HepG2 (cell line): ENCODE data around the gene SMARCA2. TPM values are rescaled to one million over a fixed set of nuclear protein-coding genes. Genes with fewer than 3 reads are reported as not detected.

Source experiments
- ASH2L ChIP-seq: fragments of 300-600, 200-600 bp; sonication (generic); IDR thresholded peaks from 2 replicates; pipeline ENCODE4 v1.7.0; 2017; ENCODE audit warnings: low read depth, mild to moderate bottlenecking, moderate library complexity, mixed read lengths, low read length; ENCODE audit not compliant: insufficient read length
- DMTF1 ChIP-seq: sonication (generic); formaldehyde crosslinking; IDR thresholded peaks from 2 replicates; pipeline ENCODE4 v1.4.0; 2020; ENCODE audit warnings: mild to moderate bottlenecking, missing genetic modification reagents
- HDAC1 ChIP-seq: sonication (generic); formaldehyde crosslinking; IDR thresholded peaks from 2 replicates; pipeline ENCODE4 v1.5.1; 2020; ENCODE audit warnings: mild to moderate bottlenecking, missing genetic modification reagents
- HNF4A ChIP-seq: sonication (generic); formaldehyde crosslinking; IDR thresholded peaks from 2 replicates; pipeline ENCODE4 v1.4.0; 2020; ENCODE audit warnings: missing genetic modification reagents
- IRF2 ChIP-seq: IDR thresholded peaks from 2 replicates; pipeline ENCODE4 v1.6.1; 2018; ENCODE audit warnings: missing genetic modification reagents, missing compliant biosample characterization
- PLSCR1 ChIP-seq: sonication (generic); formaldehyde crosslinking; IDR thresholded peaks from 2 replicates; pipeline ENCODE4 v1.5.0; 2020; ENCODE audit warnings: missing genetic modification reagents, mild to moderate bottlenecking, borderline replicate concordance
- POLR2G ChIP-seq: fragments of 200-400 bp; formaldehyde crosslinking; IDR thresholded peaks from 2 replicates; pipeline ENCODE4 v1.6.1; 2018; ENCODE audit warnings: mild to moderate bottlenecking, low read depth, low read length, moderate library complexity
- SALL1 ChIP-seq: sonication (generic); formaldehyde crosslinking; IDR thresholded peaks from 2 replicates; pipeline ENCODE4 v1.8.0; 2022; ENCODE audit warnings: mild to moderate bottlenecking, missing genetic modification reagents
- SOX13 ChIP-seq, 3 experiments: fragments of 450-650 bp in 1 of 3; sonication (generic) in 1 of 3; formaldehyde crosslinking in 1 of 3; IDR thresholded peaks in 2 of 3; conservative IDR thresholded peaks in 1 of 3; 2 replicates each; pipeline versions ENCODE4 v1.5.0 to v1.6.1; 2016 to 2020; ENCODE audit warnings: antibody characterized with exemption in 1 of 3, mild to moderate bottlenecking in 1 of 3, missing compliant biosample characterization in 1 of 3, missing genetic modification reagents in 1 of 3, moderate library complexity in 1 of 3
- SRF ChIP-seq: IDR thresholded peaks from 2 replicates; pipeline ENCODE4 v1.6.1; 2011; ENCODE audit warnings: mild to moderate bottlenecking, low read depth, low read length, moderate library complexity
- TAF1 ChIP-seq: sonication (generic); formaldehyde crosslinking; IDR thresholded peaks from 2 replicates; pipeline ENCODE4 v1.4.0; 2020; ENCODE audit warnings: missing genetic modification reagents
- THAP7 ChIP-seq: sonication (generic); formaldehyde crosslinking; IDR thresholded peaks from 2 replicates; pipeline ENCODE4 v1.8.1; 2023; ENCODE audit warnings: mild to moderate bottlenecking, missing genetic modification reagents
- THAP8 ChIP-seq: sonication (generic); formaldehyde crosslinking; IDR thresholded peaks from 2 replicates; pipeline ENCODE4 v1.5.1; 2020; ENCODE audit warnings: missing genetic modification reagents, mild to moderate bottlenecking, borderline replicate concordance
- ZKSCAN1 ChIP-seq: fragments of 150-350 bp; IDR thresholded peaks from 2 replicates; pipeline ENCODE4 v1.6.1; 2014; ENCODE audit warnings: low read length
- ZNF224 ChIP-seq: sonication (generic); formaldehyde crosslinking; IDR thresholded peaks from 2 replicates; pipeline ENCODE4 v1.5.0; 2020; ENCODE audit warnings: mild to moderate bottlenecking, missing genetic modification reagents
- ZNF678 ChIP-seq: sonication (generic); formaldehyde crosslinking; IDR thresholded peaks from 2 replicates; pipeline ENCODE4 v1.4.0; 2020; ENCODE audit warnings: mild to moderate bottlenecking, missing genetic modification reagents
- ZNF740 ChIP-seq: sonication (generic); formaldehyde crosslinking; IDR thresholded peaks from 2 replicates; pipeline ENCODE4 v1.4.0; 2020; ENCODE audit warnings: missing genetic modification reagents
- polyA plus RNA-seq, 8 experiments: library from polyadenylated mRNA; depleted of rRNA in 3 of 8; stranded (reverse) in 7 of 8; unstranded in 1 of 8; fragments of >200 nt; fragmentation: Illumina TruSeq in 4 of 8; extraction: Trizol in 4 of 8; gene quantifications; 2 replicates each; pipeline versions ENCODE4 v1.2.1 to v1.2.3, GENCODE V29; 2011 to 2016; ENCODE audit warnings: low read depth in 4 of 8, missing spikeins in 1 of 8, mixed read lengths in 1 of 8; ENCODE audit not compliant: insufficient read depth in 1 of 8
- total RNA-seq, 5 experiments: library from RNA; depleted of rRNA; stranded (reverse); fragments of >200 nt; fragmentation: Illumina TruSeq; extraction: Trizol; gene quantifications; 2 replicates each; pipeline ENCODE4 v1.2.3, GENCODE V29; 2016; ENCODE audit warnings: low read depth in 1 of 5

Gene SMARCA2
- total and polyA plus RNA-seq, 2 of the 13 experiments (the other 11 are each of a cell fraction or from before 2014, with no cell fraction given), result 22.5 to 23.7 TPM

GRCh38 chr9:2014696-2015580 is at the start of gene SMARCA2 (continued):
- TF ChIP-seq SRF, result no peak
- TF ChIP-seq ASH2L, result peak; percentile 37
- peak; percentile 84 for TF ChIP-seq SALL1 (CRISPR knock-in tag)
- TF ChIP-seq HNF4A (CRISPR knock-in tag), result no peak
- no peak for TF ChIP-seq SOX13 (IDR thresholded peaks at IDR 0.05)
- peak in 1 of 2 experiments; percentile 28; a peak in 1 of 4 replicates for TF ChIP-seq SOX13 (CRISPR knock-in tag; conservative IDR thresholded peaks at IDR 0.05 in 1 of 2, IDR thresholded peaks at IDR 0.05 in 1 of 2)
- TF ChIP-seq ZKSCAN1, result no peak
- TF ChIP-seq DMTF1 (CRISPR knock-in tag), result no peak
- 0 out of 2 replicates have a peak, but pooled peaks have one; percentile 53 for TF ChIP-seq ZNF224
- TF ChIP-seq THAP8, result peak; percentile 40; the same call in 1 of the 2 replicates
- TF ChIP-seq ZNF678 (CRISPR knock-in tag), result no peak
- peak; percentile 50 for TF ChIP-seq POLR2G
- peak; percentile 56; the same call in 1 of the 2 replicates for TF ChIP-seq TAF1 (CRISPR knock-in tag)
- no peak for TF ChIP-seq ZNF740
- TF ChIP-seq THAP7 (CRISPR knock-in tag), result no peak
- TF ChIP-seq IRF2 (CRISPR knock-in tag), result 0 out of 2 replicates have a peak, but pooled peaks have one; percentile 16
- TF ChIP-seq HDAC1, result peak; percentile 59; the same call in 1 of the 2 replicates
- no peak for TF ChIP-seq PLSCR1 (CRISPR knock-in tag)
